HCT116 (cell line): ENCODE results near the gene PA2G4.
A peak's percentile ranks its signal among the peaks of the same experiment; 100 is the strongest.

Experiments used
- EGR1 ChIP-seq: IDR thresholded peaks from 2 replicates; pipeline ENCODE4 v1.6.1; 2012; ENCODE audit warnings: low read depth
- EZH2 ChIP-seq: fragments of 200-600 bp; sonication (generic); IDR thresholded peaks from 2 replicates; pipeline ENCODE4 v1.6.1; 2017; ENCODE audit warnings: antibody characterized with exemption, mixed run types
- EZH2phosphoT487 ChIP-seq: fragments of 200-600 bp; IDR thresholded peaks from 2 replicates; pipeline ENCODE4 v1.6.1; 2018; ENCODE audit warnings: antibody characterized with exemption, borderline replicate concordance
- POLR2A ChIP-seq: IDR thresholded peaks from 2 replicates; pipeline ENCODE4 v1.7.0; 2011; ENCODE audit warnings: borderline replicate concordance; ENCODE audit not compliant: insufficient read depth, insufficient read length; ENCODE audit errors: extremely low read depth
- POLR2AphosphoS5 ChIP-seq: IDR thresholded peaks from 2 replicates; pipeline ENCODE4 v1.6.1; 2011; ENCODE audit warnings: mild to moderate bottlenecking, low read depth, low read length, moderate library complexity
- RAD21 ChIP-seq: IDR thresholded peaks from 2 replicates; pipeline ENCODE4 v1.6.1; 2012; ENCODE audit warnings: low read depth, mild to moderate bottlenecking
- SIN3A ChIP-seq: IDR thresholded peaks from 2 replicates; pipeline ENCODE4 v1.6.1; 2012; ENCODE audit warnings: low read depth
- YY1 ChIP-seq: IDR thresholded peaks from 2 replicates; pipeline ENCODE4 v1.6.1; 2011; ENCODE audit warnings: low read length, low read depth, moderate library complexity, mild to moderate bottlenecking; ENCODE audit not compliant: insufficient replicate concordance; ENCODE audit errors: extremely low read depth
- ZFX ChIP-seq: fragments of 450-650 bp; IDR thresholded peaks from 2 replicates; pipeline ENCODE4 v1.6.1; 2017
- ZNF274 ChIP-seq: fragments of 200-500 bp; sonication (Bioruptor generic); IDR thresholded peaks from 2 replicates; pipeline ENCODE4 v1.6.1; 2014; ENCODE audit warnings: mild to moderate bottlenecking, low read depth, low read length, inconsistent platforms
- TF ChIP-seq, protein P1 (sequence below), 3 experiments: fragments of 200-600 bp in 1 of 3; sonication (generic) in 1 of 3; IDR thresholded peaks in 2 of 3; conservative IDR thresholded peaks in 1 of 3; 2 replicates each; pipeline ENCODE4 v1.5.1; 2012 to 2017; ENCODE audit warnings: low read depth in 2 of 3, low read length in 2 of 3, antibody characterized with exemption in 1 of 3, borderline replicate concordance in 1 of 3, control low read depth in 1 of 3, mild to moderate bottlenecking in 1 of 3, mixed read lengths in 1 of 3, mixed run types in 1 of 3, moderate library complexity in 1 of 3; ENCODE audit not compliant: insufficient read depth in 1 of 3
- TF ChIP-seq, protein P2 (sequence below): IDR thresholded peaks from 2 replicates; pipeline ENCODE4 v1.6.1; 2012

DNA sequence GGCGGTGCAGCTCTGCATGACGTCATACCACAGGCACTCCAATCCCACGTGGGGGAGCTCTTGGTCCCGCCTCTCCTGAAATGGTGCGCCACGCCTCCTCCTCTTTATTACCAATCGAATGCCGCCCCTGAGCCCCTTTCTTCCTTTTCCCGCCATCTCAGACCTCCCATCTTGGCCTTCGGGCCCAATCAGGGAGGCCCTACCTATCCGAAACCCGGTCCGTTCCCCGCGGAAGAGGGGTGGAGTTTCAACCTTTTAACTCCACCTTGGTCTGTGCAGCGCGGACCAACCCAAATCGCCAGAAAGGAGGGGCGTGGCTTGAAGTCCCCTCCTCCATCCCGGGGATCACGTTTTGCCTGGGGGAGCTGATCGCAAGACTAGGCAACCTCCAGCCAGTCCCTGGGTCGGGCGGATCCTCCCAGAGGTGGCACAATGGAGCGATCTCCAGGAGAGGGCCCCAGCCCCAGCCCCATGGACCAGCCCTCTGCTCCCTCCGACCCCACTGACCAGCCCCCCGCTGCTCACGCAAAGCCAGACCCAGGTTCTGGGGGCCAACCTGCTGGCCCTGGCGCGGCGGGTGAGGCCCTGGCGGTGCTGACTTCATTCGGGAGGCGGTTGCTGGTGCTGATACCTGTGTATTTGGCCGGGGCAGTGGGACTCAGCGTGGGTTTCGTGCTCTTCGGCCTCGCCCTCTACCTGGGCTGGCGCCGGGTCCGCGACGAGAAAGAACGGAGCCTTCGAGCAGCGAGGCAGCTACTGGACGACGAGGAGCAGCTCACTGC lies 23.7 kb downstream of the PA2G4 start, which contains the start of gene ESYT1:
- TF ChIP-seq, protein P1, sequence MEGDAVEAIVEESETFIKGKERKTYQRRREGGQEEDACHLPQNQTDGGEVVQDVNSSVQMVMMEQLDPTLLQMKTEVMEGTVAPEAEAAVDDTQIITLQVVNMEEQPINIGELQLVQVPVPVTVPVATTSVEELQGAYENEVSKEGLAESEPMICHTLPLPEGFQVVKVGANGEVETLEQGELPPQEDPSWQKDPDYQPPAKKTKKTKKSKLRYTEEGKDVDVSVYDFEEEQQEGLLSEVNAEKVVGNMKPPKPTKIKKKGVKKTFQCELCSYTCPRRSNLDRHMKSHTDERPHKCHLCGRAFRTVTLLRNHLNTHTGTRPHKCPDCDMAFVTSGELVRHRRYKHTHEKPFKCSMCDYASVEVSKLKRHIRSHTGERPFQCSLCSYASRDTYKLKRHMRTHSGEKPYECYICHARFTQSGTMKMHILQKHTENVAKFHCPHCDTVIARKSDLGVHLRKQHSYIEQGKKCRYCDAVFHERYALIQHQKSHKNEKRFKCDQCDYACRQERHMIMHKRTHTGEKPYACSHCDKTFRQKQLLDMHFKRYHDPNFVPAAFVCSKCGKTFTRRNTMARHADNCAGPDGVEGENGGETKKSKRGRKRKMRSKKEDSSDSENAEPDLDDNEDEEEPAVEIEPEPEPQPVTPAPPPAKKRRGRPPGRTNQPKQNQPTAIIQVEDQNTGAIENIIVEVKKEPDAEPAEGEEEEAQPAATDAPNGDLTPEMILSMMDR (IDR thresholded peaks at IDR 0.05 in 2 of 3, conservative IDR thresholded peaks at IDR 0.05 in 1 of 3; ENCODE audit: borderline replicate concordance in 1 of 3, insufficient read depth in 1 of 3, low read depth in 2 of 3, low read length in 2 of 3), result no peak
- TF ChIP-seq POLR2A (peak; percentile 88), SIN3A (peak; percentile 81), ZFX (peak; percentile 51; the same call in 1 of the 2 replicates), POLR2AphosphoS5 (peak; percentile 93), EZH2 (no peak), EZH2phosphoT487 (no peak), RAD21 (no peak), YY1 (peak; percentile 16), EGR1 (no peak), ZNF274 (no peak)
- TF ChIP-seq, protein P2, sequence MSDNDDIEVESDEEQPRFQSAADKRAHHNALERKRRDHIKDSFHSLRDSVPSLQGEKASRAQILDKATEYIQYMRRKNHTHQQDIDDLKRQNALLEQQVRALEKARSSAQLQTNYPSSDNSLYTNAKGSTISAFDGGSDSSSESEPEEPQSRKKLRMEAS, result peak; percentile 84
